Fibroblast of mammary gland (primary cell): ENCODE measurements around the gene PEDS1.

Experiments
- DNase-seq: peaks from one replicate; pipeline ENCODE4 v3.0.0-alpha.2; 2010; ENCODE audit warnings: low read depth
- H3K4me3 ChIP-seq: 2 replicates; pipeline ENCODE4 v1.5.1; 2011; ENCODE audit warnings: low read depth, mild to moderate bottlenecking, low read length, moderate library complexity; ENCODE audit not compliant: control insufficient read depth
- TF ChIP-seq, protein P1 (sequence below): conservative IDR thresholded peaks from 2 replicates; pipeline ENCODE4 v1.5.1; 2011; ENCODE audit warnings: low read depth, low read length, inconsistent platforms; ENCODE audit not compliant: control insufficient read depth, insufficient read depth

Gene PEDS1

DNA sequence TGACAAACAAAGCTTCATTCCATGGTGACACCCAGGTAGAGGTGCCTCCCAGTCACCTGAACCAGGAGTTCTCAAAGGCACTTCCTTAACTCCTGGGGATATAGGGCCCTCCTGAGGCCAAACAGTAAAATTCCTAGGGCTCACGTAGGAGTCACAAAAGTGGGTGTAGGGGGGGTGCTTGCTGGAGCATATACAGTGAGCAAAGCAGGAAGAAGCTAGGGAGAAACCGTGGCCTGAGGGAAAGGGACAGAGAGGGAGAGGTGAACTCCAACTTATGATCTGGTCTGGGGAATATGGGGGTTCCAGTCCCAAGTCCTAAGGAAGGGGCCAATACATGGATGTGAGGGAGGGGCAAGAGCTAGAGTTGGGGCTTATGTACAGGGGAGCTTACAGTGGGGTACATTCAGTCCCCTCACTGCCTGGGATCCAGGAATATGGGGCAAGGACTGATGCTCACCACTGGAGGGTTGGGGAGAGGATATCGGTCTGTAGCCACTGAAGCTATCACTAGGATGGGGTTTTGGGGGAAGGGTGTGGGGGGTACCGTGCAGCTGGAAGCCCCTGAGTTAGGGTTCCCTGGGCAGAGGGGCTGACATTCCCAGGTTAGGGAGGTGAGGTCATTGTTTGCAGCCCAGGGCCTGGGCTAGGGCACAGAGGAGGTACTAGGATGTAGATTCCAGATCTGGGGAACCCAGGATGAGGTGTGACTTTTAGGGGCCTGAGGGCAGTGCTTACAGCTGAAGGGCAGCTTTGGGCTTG is 950 bp downstream of the PEDS1 start:
- peak overlapping the region; percentile 92 for H3K4me3 ChIP-seq
- no peak for DNase-seq
- TF ChIP-seq, protein P1, sequence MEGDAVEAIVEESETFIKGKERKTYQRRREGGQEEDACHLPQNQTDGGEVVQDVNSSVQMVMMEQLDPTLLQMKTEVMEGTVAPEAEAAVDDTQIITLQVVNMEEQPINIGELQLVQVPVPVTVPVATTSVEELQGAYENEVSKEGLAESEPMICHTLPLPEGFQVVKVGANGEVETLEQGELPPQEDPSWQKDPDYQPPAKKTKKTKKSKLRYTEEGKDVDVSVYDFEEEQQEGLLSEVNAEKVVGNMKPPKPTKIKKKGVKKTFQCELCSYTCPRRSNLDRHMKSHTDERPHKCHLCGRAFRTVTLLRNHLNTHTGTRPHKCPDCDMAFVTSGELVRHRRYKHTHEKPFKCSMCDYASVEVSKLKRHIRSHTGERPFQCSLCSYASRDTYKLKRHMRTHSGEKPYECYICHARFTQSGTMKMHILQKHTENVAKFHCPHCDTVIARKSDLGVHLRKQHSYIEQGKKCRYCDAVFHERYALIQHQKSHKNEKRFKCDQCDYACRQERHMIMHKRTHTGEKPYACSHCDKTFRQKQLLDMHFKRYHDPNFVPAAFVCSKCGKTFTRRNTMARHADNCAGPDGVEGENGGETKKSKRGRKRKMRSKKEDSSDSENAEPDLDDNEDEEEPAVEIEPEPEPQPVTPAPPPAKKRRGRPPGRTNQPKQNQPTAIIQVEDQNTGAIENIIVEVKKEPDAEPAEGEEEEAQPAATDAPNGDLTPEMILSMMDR, result no peak

DNA sequence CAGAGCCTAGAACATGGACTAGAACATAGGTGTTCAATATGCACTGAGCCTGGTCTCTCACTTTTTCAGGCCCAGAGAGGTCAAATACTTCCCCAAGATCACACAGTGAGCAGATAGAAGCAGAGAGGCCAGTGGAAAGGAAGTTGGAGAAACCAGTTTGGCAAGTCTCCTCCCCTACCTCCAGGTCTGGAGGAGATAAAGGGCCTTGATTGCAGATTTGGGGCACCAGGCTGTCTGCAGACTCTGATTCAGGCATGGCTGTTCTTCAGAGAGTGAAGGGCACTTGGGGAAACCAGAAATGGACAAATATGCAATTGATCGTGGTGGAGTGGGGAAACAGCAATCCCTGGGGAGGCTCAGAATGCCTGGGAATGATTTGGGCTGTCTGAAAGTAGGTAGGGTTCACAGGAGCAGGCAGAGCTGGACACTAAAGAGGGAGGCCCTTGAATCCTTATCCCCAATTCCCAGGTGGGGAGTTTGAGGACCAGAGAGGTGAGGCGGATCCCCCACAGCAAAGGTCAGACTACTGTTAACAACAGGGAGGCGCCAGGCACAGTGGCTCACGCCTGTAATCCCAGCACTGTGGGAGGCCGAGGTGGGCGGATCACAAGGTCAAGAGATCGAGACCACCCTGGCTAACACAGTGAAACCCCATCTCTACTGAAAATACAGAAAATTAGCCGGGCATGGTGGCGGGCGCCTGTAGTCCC is 2.3 kb downstream of the PEDS1 start:
- TF ChIP-seq, protein P1, result no peak
- peak; percentile 72 for DNase-seq

DNA sequence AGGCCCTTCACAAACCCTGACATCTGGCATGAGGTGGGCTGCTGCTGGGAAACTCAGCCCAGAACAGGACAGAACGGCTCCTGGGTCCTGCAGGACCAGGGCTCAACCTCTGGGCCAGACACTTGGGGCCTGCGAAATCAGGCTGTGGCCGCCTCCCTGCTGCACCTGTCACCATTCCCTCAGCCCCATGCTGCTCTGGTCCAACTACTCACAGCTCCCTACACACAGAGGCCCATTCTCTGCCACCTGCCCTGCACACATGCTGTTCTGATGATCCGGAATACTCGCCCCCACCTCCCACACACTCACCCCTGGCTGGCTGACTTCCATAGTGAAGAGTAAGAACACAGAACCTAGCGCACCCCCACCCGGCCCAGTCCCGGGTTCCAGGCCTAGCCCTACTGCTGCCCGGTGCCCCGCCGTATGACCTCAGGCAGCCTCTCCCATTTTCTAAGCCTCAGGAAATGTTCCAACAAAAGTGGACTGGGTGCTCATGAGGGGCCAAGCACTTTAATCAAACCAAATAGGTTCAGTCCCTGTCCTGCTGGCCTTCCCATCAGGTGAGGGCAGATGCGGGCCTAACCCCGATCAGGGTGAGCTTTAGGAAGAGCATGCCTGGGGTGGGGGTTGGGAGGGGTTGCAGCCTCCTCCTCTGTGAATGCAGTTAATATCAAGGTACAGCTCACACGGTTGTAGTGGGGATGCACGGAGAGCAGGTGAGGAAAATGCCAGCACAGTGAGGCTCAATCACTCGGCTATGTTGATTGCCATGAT is 3.9 kb downstream of the PEDS1 start:
- H3K4me3 ChIP-seq, result no peak overlapping the region
- TF ChIP-seq, protein P1, result no peak
- no peak for DNase-seq

More for the DNA sequence above, 2.3 kb downstream of the PEDS1 start:
- H3K4me3 ChIP-seq, result peak overlapping the region; percentile 13

DNA sequence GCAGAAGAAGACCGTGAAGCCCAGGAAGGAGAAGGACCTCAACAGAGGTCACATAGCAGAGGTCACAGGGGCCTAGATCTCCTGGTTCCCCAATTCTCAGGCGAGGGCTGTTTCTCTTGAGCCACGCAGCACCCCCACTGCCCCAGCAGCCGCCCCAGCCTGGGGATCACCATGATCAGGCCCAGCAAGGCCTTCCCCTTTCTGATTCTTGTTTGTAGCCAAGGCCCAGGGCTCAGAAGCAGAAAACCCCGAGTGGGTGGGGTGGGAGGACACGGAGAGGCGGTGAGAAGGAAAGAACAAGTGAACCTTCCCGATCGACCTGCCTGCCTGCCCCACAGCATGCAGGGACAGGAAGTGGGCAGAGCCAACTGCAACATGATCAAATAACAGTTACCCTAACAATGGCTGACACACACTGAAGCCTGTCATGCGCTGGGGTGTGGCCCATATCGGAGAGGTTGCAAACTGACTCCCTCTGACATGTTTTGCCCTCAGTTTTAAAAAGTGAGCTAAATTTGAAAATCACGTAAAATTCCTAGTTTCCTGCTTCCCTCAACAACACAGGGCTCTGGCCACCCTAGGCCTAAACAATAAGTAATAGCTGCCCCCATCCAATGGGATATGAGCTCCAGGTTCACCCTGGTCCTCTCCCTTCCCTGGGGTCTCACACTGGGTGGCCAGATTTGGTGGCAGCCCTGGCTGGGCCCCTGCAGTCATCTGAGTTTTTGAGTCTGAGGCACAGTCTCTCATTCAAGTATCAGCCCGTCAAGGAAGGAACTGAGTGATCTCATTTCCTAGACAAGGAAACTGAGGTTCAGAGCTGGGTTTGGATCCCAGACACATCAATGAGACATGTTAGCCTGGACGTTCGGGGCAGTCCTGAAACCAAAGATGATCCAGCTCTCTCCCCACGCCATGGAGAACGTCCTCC is 6.5 kb downstream of the PEDS1 start:
- DNase-seq, result no peak
- TF ChIP-seq, protein P1, result no peak
- no peak overlapping the region for H3K4me3 ChIP-seq

DNA sequence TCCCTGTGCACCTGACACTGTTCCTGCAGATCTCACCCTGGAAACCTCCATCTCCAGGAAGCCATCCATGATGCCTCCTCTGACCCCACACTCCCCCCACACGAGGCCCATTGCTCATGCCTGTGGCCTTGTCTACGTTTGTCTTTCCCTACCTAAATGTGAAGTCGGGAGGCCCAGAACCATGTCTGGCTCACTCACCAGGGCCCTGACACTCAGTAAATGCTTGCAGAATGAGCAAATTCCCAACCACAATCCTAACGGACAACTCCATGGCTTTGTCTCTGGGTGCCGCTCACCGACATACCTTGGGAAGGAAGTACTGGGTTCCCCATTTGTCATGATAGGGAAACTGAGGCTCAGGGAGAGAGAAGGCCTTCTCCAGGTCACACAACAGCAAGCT is 7.3 kb downstream of the PEDS1 start:
- no peak for DNase-seq
- TF ChIP-seq, protein P1, result no peak
- no peak overlapping the region for H3K4me3 ChIP-seq

DNA sequence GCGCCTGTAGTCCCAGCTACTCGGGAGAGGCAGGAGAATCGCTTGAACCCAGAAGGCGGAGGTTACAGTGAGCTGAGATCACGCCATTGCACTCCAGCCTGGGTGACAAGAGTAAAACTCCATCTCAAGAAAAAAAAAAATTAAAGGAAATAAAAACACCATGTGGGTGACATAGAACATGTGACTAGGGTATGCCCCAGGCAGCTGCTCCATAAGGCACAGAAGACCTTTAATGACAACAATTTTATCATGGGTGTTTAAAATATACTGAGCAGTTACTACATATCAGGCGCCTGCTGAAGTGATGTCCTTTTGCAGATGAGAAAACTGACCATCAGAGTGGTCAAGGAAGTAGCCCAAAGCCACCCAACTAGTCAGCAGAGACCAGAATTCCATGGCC is 8.0 kb downstream of the PEDS1 start:
- TF ChIP-seq, protein P1, result no peak
- no peak for DNase-seq

More for the DNA sequence above, 8.0 kb downstream of the PEDS1 start:
- H3K4me3 ChIP-seq, result no peak overlapping the region
